A549 (cell line): ENCODE data around the gene RBM4B. TPM values are rescaled to one million over a fixed set of nuclear protein-coding genes. Genes with fewer than 3 reads are reported as not detected.

Experiments used
- ATAC-seq, 2 experiments: fragments of 200-7000 bp in 1 of 2; fragments of >200 bp in 1 of 2; cut with Nextera tagmentation in 1 of 2; cut with Tn5 transposase in 1 of 2; 3 replicates each; pipeline versions ENCODE4 v1.8.0 to v1.9.1; 2018 to 2020; ENCODE audit warnings: mild to moderate bottlenecking in 1 of 2, moderate library complexity in 1 of 2
- CTCF ChIA-PET: fragments of 300-600 bp; sonication (Branson Sonifier 250); formaldehyde crosslinking; extraction: SDS; loops from one replicate; lab custom pipeline; 2021; ENCODE audit warnings: antibody characterized with exemption, inconsistent platforms; lab: Yijun Ruan, JAX
- POLR2A ChIA-PET: fragments of 350-600 bp; formaldehyde crosslinking; extraction: SDS; loops from one replicate; lab custom pipeline; 2021; ENCODE audit warnings: antibody characterized with exemption, inconsistent platforms; lab: Yijun Ruan, JAX
- DNase-seq, 2 experiments: peaks; one replicate each; pipeline versions ENCODE4 v3.0.0 to v3.0.0-alpha.2; 2011 to 2016; ENCODE audit warnings: low read depth in 1 of 2, low spot score in 1 of 2
- FAIRE-seq: peaks from 2 replicates; lab custom pipeline; 2011; peaks lifted over from hg19 to GRCh38; lab: Jason Lieb, UNC
- H3K27ac ChIP-seq, 2 experiments: fragments of >200 bp; sonication (Bioruptor Twin); formaldehyde crosslinking; 3 replicates each; pipeline ENCODE4 v1.5.1; 2016 to 2017
- H3K4me1 ChIP-seq: fragments of >200 bp; sonication (Bioruptor Twin); formaldehyde crosslinking; 3 replicates; pipeline ENCODE4 v1.6.1; 2016
- H3K4me2 ChIP-seq: fragments of >200 bp; sonication (Bioruptor Twin); formaldehyde crosslinking; 3 replicates; pipeline ENCODE4 v1.6.1; 2016
- H3K4me3 ChIP-seq: fragments of >200 bp; sonication (Bioruptor Twin); formaldehyde crosslinking; 3 replicates; pipeline ENCODE4 v1.5.1; 2016
- H3K9me3 ChIP-seq: fragments of >200 bp; sonication (Bioruptor Twin); formaldehyde crosslinking; 3 replicates; pipeline ENCODE4 v1.6.1; 2016
- BCL3 ChIP-seq: fragments of >200 bp; sonication (Bioruptor Twin); formaldehyde crosslinking; IDR thresholded peaks from 3 replicates; pipeline ENCODE4 v1.6.1; 2016
- BHLHE40 ChIP-seq: IDR thresholded peaks from 2 replicates; pipeline ENCODE4 v1.6.1; 2012; ENCODE audit warnings: low read depth, low read length, inconsistent platforms
- CBX2 ChIP-seq: fragments of 200-600 bp; sonication (generic); IDR thresholded peaks from 2 replicates; pipeline ENCODE4 v1.6.1; 2016; ENCODE audit warnings: low read depth, mild to moderate bottlenecking, borderline replicate concordance
- CBX8 ChIP-seq: fragments of 200-600 bp; sonication (generic); IDR thresholded peaks from 2 replicates; pipeline ENCODE4 v1.6.1; 2016
- CHD4 ChIP-seq: fragments of 200-600 bp; sonication (generic); IDR thresholded peaks from 2 replicates; pipeline ENCODE4 v1.6.1; 2016; ENCODE audit warnings: antibody characterized with exemption, mild to moderate bottlenecking, borderline replicate concordance
- E2F6 ChIP-seq: IDR thresholded peaks from 2 replicates; pipeline ENCODE4 v1.6.1; 2012; ENCODE audit warnings: low read depth, borderline replicate concordance
- ELK1 ChIP-seq: fragments of 150-350 bp; IDR thresholded peaks from 2 replicates; pipeline ENCODE4 v1.6.1; 2014; ENCODE audit warnings: low read depth, mild to moderate bottlenecking, low read length
- FOXS1 ChIP-seq: fragments of 250-450 bp; sonication (Bioruptor Pico); IDR thresholded peaks from 2 replicates; pipeline ENCODE4 v1.5.0; 2020; ENCODE audit warnings: mild to moderate bottlenecking, moderate library complexity
- HES2 ChIP-seq: fragments of >200 bp; sonication (Bioruptor Twin); formaldehyde crosslinking; IDR thresholded peaks from 2 replicates; pipeline ENCODE4 v1.6.1; 2016
- HOXA7 ChIP-seq: fragments of 250-450 bp; sonication (Bioruptor Pico); IDR thresholded peaks from 2 replicates; pipeline ENCODE4 v1.5.0; 2020; ENCODE audit warnings: mild to moderate bottlenecking, moderate library complexity
- HOXB5 ChIP-seq: fragments of 250-450 bp; sonication (Bioruptor Pico); IDR thresholded peaks from 2 replicates; pipeline ENCODE4 v1.5.0; 2020; ENCODE audit warnings: mild to moderate bottlenecking, moderate library complexity
- JUN ChIP-seq, 2 experiments: fragments of >200 bp; sonication (Bioruptor Twin); formaldehyde crosslinking; IDR thresholded peaks; 2 replicates in 1 of 2; 3 replicates in 1 of 2; pipeline ENCODE4 v1.6.1; 2016 to 2017
- KDM1A ChIP-seq: fragments of 200-600 bp; sonication (generic); IDR thresholded peaks from 2 replicates; pipeline ENCODE4 v1.6.1; 2016; ENCODE audit warnings: low read depth, mild to moderate bottlenecking
- MAZ ChIP-seq: fragments of 150-350 bp; IDR thresholded peaks from 2 replicates; pipeline ENCODE4 v1.6.1; 2014; ENCODE audit warnings: antibody characterized with exemption, low read depth, low read length, borderline replicate concordance
- MYC ChIP-seq: IDR thresholded peaks from 2 replicates; pipeline ENCODE4 v1.6.1; 2012; ENCODE audit warnings: mild to moderate bottlenecking, inconsistent platforms, low read length, improper control_type of control experiment, borderline replicate concordance
- NPAS2 ChIP-seq: fragments of 250-450 bp; sonication (Bioruptor Pico); IDR thresholded peaks from 2 replicates; pipeline ENCODE4 v1.8.0; 2022; ENCODE audit warnings: mild to moderate bottlenecking, moderate library complexity, borderline replicate concordance
- POLR2A ChIP-seq: IDR thresholded peaks from 2 replicates; pipeline ENCODE4 v1.6.1; 2012; ENCODE audit warnings: mild to moderate bottlenecking, low read length
- RAD21 ChIP-seq, 2 experiments: fragments of >200 bp in 1 of 2; sonication (Bioruptor Twin) in 1 of 2; formaldehyde crosslinking in 1 of 2; IDR thresholded peaks in 1 of 2; conservative IDR thresholded peaks in 1 of 2; 2 replicates in 1 of 2; 3 replicates in 1 of 2; pipeline ENCODE4 v1.6.1; 2012 to 2018; ENCODE audit warnings: inconsistent platforms in 1 of 2
- RARB ChIP-seq: fragments of 250-450 bp; sonication (Bioruptor Pico); IDR thresholded peaks from 2 replicates; pipeline ENCODE4 v1.8.0; 2021; ENCODE audit warnings: mild to moderate bottlenecking, moderate library complexity
- RCOR1 ChIP-seq: fragments of 150-350 bp; IDR thresholded peaks from 2 replicates; pipeline ENCODE4 v1.6.1; 2014; ENCODE audit warnings: antibody characterized with exemption, low read length, low read depth
- TP53 ChIP-seq: fragments of 250-450 bp; sonication (Bioruptor Pico); IDR thresholded peaks from 2 replicates; pipeline ENCODE4 v1.5.0; 2021; ENCODE audit warnings: mild to moderate bottlenecking, moderate library complexity
- USF2 ChIP-seq: fragments of 450-650 bp; IDR thresholded peaks from 2 replicates; pipeline ENCODE4 v1.6.1; 2014; ENCODE audit warnings: antibody characterized with exemption
- ZNF302 ChIP-seq: fragments of 250-450 bp; sonication (Bioruptor Pico); IDR thresholded peaks from 2 replicates; pipeline ENCODE4 v1.9.0; 2021; ENCODE audit warnings: inconsistent platforms, mild to moderate bottlenecking, moderate library complexity
- WGBS: methylation state at CpG from one replicate; pipeline ENCODE4 v1.1.6; 2017; ENCODE audit errors: missing lambda C conversion rate; 5-methylcytosine and 5-hydroxymethylcytosine counted together
- polyA plus RNA-seq, 4 experiments: library from polyadenylated mRNA; depleted of rRNA in 3 of 4; stranded (reverse); fragments of >200 nt; fragmentation: RNase III in 1 of 4; extraction: RNeasy Plus Mini Kit Qiagen cat#74134 plus additional on column Dnase treatment in 1 of 4; gene quantifications; 2 replicates in 3 of 4; 3 replicates in 1 of 4; pipeline ENCODE4 v1.2.3, GENCODE V29; 2011 to 2017

RBM4B gene
- polyA plus RNA-seq, 2 of the 4 experiments (the other 2 are of a cell fraction) = 28.0 to 32.7 TPM

- ATAC-seq (no peak), FAIRE-seq (no peak)
Measured at GRCh38 chr11:66719111-66719872, 41.6 kb upstream of the RBM4B start.

GRCh38 chr11:66718320-66718971 lies 40.8 kb upstream of the RBM4B start:
- TF ChIP-seq CHD4 = no peak
- no peak for TF ChIP-seq HES2
- no peak for TF ChIP-seq POLR2A
- no peak for TF ChIP-seq HOXB5 (CRISPR knock-in tag)
- TF ChIP-seq JUN (IDR thresholded peaks at IDR 0.05) = no peak
- no peak for TF ChIP-seq BHLHE40
- no peak for TF ChIP-seq MAZ
- TF ChIP-seq MYC = no peak
- no peak for TF ChIP-seq CBX2
- no peak overlapping the region for H3K4me2 ChIP-seq
- ATAC-seq = no peak

More at GRCh38 chr11:66719111-66719872, 41.6 kb upstream of the RBM4B start:
- Histone ChIP-seq H3K27ac (no peak overlapping the region), H3K4me3 (no peak overlapping the region), H3K4me1 (peaks cover 21% of the 10 kb centered on the region), H3K4me2 (no peak overlapping the region), H3K9me3 (no peaks in the 10 kb centered on the region)
- DNase-seq = no peak
- CTCF ChIA-PET = no interaction called here
- TF ChIP-seq TP53 (no peak), HES2 (no peak), FOXS1 (CRISPR knock-in tag) (no peak), CBX8 (no peak), KDM1A (no peak), RAD21 (conservative IDR thresholded peaks at IDR 0.05 in 1 of 2, IDR thresholded peaks at IDR 0.05 in 1 of 2) (no peak), NPAS2 (CRISPR knock-in tag) (no peak), BCL3 (no peak), ELK1 (no peak), HOXA7 (no peak), E2F6 (no peak), RARB (CRISPR knock-in tag) (no peak), ZNF302 (CRISPR knock-in tag) (no peak), RCOR1 (no peak), USF2 (no peak)
- WGBS = 89% methylated on average over 8 of the region's 8 CpGs
- POLR2A ChIA-PET = no interaction called here

More at GRCh38 chr11:66718320-66718971, 40.8 kb upstream of the RBM4B start:
- no peak overlapping the region for H3K27ac ChIP-seq
- DNase-seq (no peak), FAIRE-seq (no peak)
- POLR2A ChIA-PET = no interaction called here
- CTCF ChIA-PET = interaction anchor here (0.7 to 0.8 kb wide), 2 partner anchors 22 to 34 kb away, joined by 3 to 4 read pairs; no protein-coding TSS in a partner anchor
- peaks cover 12% of the 10 kb centered on the region for H3K4me1 ChIP-seq
- H3K4me3 ChIP-seq = no peak overlapping the region
- WGBS = 85% methylated on average over 24 of the region's 26 CpGs
- H3K9me3 ChIP-seq = no peaks in the 10 kb centered on the region
